Liver (tissue), 3 donors: ENCODE data around the gene LGALS7.

ENCODE experiments used
- EGR1 ChIP-seq, 2 donors: IDR thresholded peaks; 2 replicates each; pipeline ENCODE4 v1.6.1; 2016 to 2018; ENCODE audit warnings: antibody characterized with exemption in 2 of 2, low read depth in 2 of 2
- FOXA1 ChIP-seq: IDR thresholded peaks from 2 replicates; pipeline ENCODE4 v1.6.1; 2016; ENCODE audit warnings: antibody characterized with exemption
- HNF4A ChIP-seq, 2 donors: conservative IDR thresholded peaks; 2 replicates each; pipeline ENCODE4 v1.6.1; 2016; ENCODE audit warnings: antibody characterized with exemption in 2 of 2, mild to moderate bottlenecking in 2 of 2
- JUND ChIP-seq, 2 donors: IDR thresholded peaks; 2 replicates each; pipeline ENCODE4 v1.6.1; 2016; ENCODE audit warnings: antibody characterized with exemption in 2 of 2
- RAD21 ChIP-seq, 2 donors: IDR thresholded peaks; 2 replicates each; pipeline ENCODE4 v1.6.1; 2016; ENCODE audit warnings: antibody characterized with exemption in 2 of 2, mild to moderate bottlenecking in 2 of 2
- REST ChIP-seq: IDR thresholded peaks from 2 replicates; pipeline ENCODE4 v1.6.1; 2016; ENCODE audit warnings: antibody characterized with exemption, mild to moderate bottlenecking
- RXRA ChIP-seq, 2 donors: IDR thresholded peaks; 2 replicates each; pipeline ENCODE4 v1.6.1; 2017 to 2018; ENCODE audit warnings: antibody characterized with exemption in 2 of 2, mild to moderate bottlenecking in 1 of 2
- SP1 ChIP-seq: IDR thresholded peaks from 2 replicates; pipeline ENCODE4 v1.6.1; 2018; ENCODE audit warnings: antibody characterized with exemption, mild to moderate bottlenecking
- TAF1 ChIP-seq: conservative IDR thresholded peaks from 2 replicates; pipeline ENCODE4 v1.6.1; 2016; ENCODE audit warnings: antibody characterized with exemption, mild to moderate bottlenecking
- YY1 ChIP-seq: IDR thresholded peaks from 2 replicates; pipeline ENCODE4 v1.6.1; 2016; ENCODE audit warnings: antibody characterized with exemption, mild to moderate bottlenecking
- ZBTB33 ChIP-seq: IDR thresholded peaks from 2 replicates; pipeline ENCODE4 v1.6.1; 2016; ENCODE audit warnings: antibody characterized with exemption
- TF ChIP-seq, protein P1 (sequence below): fragments of 150-350 bp; IDR thresholded peaks from 2 replicates; pipeline ENCODE4 v1.5.1; 2017; ENCODE audit warnings: improper control_type of control experiment, low read depth, low read length; ENCODE audit not compliant: missing input control
- TF ChIP-seq, protein P2 (sequence below): IDR thresholded peaks from 2 replicates; pipeline ENCODE4 v1.6.1; 2016; ENCODE audit warnings: antibody characterized with exemption
- donor health status: healthy.
- donor health status: healthy.

- TF ChIP-seq SP1 = no peak
- no peak for TF ChIP-seq YY1
- TF ChIP-seq JUND (IDR thresholded peaks at IDR 0.05) = no peak
- TF ChIP-seq, protein P1, sequence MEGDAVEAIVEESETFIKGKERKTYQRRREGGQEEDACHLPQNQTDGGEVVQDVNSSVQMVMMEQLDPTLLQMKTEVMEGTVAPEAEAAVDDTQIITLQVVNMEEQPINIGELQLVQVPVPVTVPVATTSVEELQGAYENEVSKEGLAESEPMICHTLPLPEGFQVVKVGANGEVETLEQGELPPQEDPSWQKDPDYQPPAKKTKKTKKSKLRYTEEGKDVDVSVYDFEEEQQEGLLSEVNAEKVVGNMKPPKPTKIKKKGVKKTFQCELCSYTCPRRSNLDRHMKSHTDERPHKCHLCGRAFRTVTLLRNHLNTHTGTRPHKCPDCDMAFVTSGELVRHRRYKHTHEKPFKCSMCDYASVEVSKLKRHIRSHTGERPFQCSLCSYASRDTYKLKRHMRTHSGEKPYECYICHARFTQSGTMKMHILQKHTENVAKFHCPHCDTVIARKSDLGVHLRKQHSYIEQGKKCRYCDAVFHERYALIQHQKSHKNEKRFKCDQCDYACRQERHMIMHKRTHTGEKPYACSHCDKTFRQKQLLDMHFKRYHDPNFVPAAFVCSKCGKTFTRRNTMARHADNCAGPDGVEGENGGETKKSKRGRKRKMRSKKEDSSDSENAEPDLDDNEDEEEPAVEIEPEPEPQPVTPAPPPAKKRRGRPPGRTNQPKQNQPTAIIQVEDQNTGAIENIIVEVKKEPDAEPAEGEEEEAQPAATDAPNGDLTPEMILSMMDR = no peak
- no peak for TF ChIP-seq REST
- TF ChIP-seq EGR1 (IDR thresholded peaks at IDR 0.05; ENCODE audit: low read depth in 2 of 2) = no peak
- TF ChIP-seq HNF4A (conservative IDR thresholded peaks at IDR 0.05) = no peak
- TF ChIP-seq RAD21 (IDR thresholded peaks at IDR 0.05) = no peak
- no peak for TF ChIP-seq TAF1
- TF ChIP-seq RXRA (IDR thresholded peaks at IDR 0.05) = no peak
- no peak for TF ChIP-seq ZBTB33
- no peak for TF ChIP-seq FOXA1
- TF ChIP-seq, protein P2, sequence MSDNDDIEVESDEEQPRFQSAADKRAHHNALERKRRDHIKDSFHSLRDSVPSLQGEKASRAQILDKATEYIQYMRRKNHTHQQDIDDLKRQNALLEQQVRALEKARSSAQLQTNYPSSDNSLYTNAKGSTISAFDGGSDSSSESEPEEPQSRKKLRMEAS = no peak
Observed at GRCh38 chr19:38795549-38795948, 22.2 kb upstream of the LGALS7 start.
